Measurements from ENCODE around the gene THSD7A.

DNA sequence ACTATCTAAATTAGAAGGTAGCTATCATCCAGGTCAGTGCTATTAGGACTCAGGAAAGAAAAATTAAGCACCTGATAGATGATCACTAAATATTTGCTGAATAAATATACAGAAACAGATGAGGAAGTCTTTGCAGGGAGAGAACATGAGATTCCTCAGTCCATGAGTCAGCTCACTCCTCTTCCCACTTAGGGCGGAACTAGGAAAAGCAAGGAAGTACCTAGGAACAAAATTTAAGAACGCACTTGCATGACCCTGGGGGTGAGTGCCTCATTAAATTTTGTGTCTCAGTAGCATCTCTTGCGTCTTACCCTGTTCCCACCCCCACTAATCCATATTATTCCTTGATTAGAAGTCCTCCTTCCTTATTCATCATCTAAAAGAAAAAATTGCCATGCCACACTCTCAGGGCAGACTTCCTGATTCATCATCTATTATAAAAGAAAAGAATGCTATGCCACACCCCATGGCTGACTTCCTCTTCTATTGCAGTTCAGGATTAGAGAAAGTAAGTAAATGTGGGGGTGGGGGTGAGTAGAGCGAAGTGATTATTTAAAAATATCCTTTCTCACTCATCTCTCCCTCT lies 208.8 kb downstream of the THSD7A start:
- TF ChIP-seq, protein P1, sequence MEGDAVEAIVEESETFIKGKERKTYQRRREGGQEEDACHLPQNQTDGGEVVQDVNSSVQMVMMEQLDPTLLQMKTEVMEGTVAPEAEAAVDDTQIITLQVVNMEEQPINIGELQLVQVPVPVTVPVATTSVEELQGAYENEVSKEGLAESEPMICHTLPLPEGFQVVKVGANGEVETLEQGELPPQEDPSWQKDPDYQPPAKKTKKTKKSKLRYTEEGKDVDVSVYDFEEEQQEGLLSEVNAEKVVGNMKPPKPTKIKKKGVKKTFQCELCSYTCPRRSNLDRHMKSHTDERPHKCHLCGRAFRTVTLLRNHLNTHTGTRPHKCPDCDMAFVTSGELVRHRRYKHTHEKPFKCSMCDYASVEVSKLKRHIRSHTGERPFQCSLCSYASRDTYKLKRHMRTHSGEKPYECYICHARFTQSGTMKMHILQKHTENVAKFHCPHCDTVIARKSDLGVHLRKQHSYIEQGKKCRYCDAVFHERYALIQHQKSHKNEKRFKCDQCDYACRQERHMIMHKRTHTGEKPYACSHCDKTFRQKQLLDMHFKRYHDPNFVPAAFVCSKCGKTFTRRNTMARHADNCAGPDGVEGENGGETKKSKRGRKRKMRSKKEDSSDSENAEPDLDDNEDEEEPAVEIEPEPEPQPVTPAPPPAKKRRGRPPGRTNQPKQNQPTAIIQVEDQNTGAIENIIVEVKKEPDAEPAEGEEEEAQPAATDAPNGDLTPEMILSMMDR (IDR thresholded peaks at IDR 0.05; ENCODE audit: poor library complexity) = no peak
- TF ChIP-seq EZH2 (IDR thresholded peaks at IDR 0.05; ENCODE audit: borderline replicate concordance) (no peak), EZH2phosphoT487 (IDR thresholded peaks at IDR 0.05; ENCODE audit: low read depth, severe bottlenecking, unreplicated experiment) (no peak)

Measured in hepatocyte (in vitro differentiated cells).